ENCODE measurements around the gene CRB3.

GRCh38 chr19:6418562-6418932 lies 45.5 kb upstream of the CRB3 start:
- no peak for TF ChIP-seq KAT7 (CRISPR knock-in tag; IDR thresholded peaks at IDR 0.05; ENCODE audit: borderline replicate concordance)
- no peak for TF ChIP-seq AFF4 (CRISPR knock-in tag; IDR thresholded peaks at IDR 0.05; ENCODE audit: borderline replicate concordance)
- no peak for TF ChIP-seq IRF1 (CRISPR knock-in tag; IDR thresholded peaks at IDR 0.05)
- no peak for TF ChIP-seq ZSCAN18 (CRISPR knock-in tag; IDR thresholded peaks at IDR 0.05)
- TF ChIP-seq FOXJ3 (CRISPR knock-in tag; IDR thresholded peaks at IDR 0.05; ENCODE audit: borderline replicate concordance) = no peak
- no peak for TF ChIP-seq E2F1 (CRISPR knock-in tag; IDR thresholded peaks at IDR 0.05)
- TF ChIP-seq ZNF138 (CRISPR knock-in tag; conservative IDR thresholded peaks at IDR 0.05) = no peak
- TF ChIP-seq ZNF425 (CRISPR knock-in tag; conservative IDR thresholded peaks at IDR 0.05) = no peak
